ENCODE results near the gene PAK4. TPM values are rescaled to one million over a fixed set of nuclear protein-coding genes. Genes with fewer than 3 reads are reported as not detected.

The PAK4 gene
- total RNA-seq, 1 experiment from 2014 or later: 1.7 TPM

DNA sequence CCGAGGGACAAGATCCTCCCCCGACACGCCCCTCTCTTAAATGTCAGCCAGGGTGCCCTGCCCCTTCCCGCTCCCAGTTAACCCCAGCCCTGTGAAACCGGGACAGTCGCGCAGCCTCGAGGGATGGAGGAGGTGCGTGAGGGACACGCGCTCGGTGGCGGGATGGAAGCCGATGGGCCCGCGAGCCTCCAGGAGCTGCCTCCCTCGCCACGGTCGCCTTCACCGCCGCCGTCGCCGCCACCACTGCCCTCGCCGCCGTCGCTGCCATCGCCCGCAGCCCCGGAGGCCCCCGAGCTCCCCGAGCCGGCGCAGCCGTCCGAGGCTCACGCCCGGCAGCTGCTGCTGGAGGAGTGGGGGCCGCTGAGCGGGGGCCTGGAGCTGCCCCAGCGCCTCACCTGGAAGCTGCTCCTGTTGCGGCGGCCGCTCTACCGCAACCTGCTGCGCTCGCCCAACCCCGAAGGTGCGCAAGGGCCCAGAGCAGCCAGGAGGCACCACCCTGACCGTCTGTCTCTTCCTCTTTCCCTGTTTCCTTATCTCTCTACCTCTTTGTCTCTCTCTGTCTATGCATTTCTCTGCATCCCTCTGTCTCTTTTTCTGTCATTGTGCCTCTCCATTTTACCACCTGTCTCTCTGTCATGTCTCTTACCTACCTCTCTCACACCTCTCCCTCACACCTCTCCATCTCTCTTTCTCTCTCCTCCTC is 71.4 kb downstream of the PAK4 start, which contains the start of gene NCCRP1:
NCCRP1 (plus strand) TSS at position 105 of the 703 bp plus-strand sequence; CDS start at position 124, 19 bp downstream.
- H3K9me2 ChIP-seq (replicated peaks; ENCODE audit: insufficient read depth, low read length): no peaks in the 10 kb centered on the region
- no peaks in the 10 kb centered on the region for H4K20me1 ChIP-seq (ENCODE audit: insufficient read depth, low read depth, low read length)
- H3K4me2 ChIP-seq (ENCODE audit: low read depth, low read length, poor library complexity, severe bottlenecking): no peak within 1 kb of the TSS
- H3K4me1 ChIP-seq (ENCODE audit: low read length): no peaks in the 10 kb centered on the region
- H3K9me3 ChIP-seq (ENCODE audit: low read length): no peaks in the 10 kb centered on the region
- H3K9ac ChIP-seq (ENCODE audit: low read length): no peak within 1 kb of the TSS
- H3K79me2 ChIP-seq (ENCODE audit: low read length): no peaks in the 10 kb centered on the region
- DNase-seq: no peak
- H3K27ac ChIP-seq (ENCODE audit: low read length): no peak within 1 kb of the TSS
- no peaks in the 10 kb centered on the region for H3K36me3 ChIP-seq (ENCODE audit: insufficient read depth, low read length)
- no peaks in the 10 kb centered on the region for H3K27me3 ChIP-seq (ENCODE audit: low read length)
- H2AFZ ChIP-seq (ENCODE audit: low read length): no peak within 1 kb of the TSS
- H3K4me3 ChIP-seq (ENCODE audit: low read length): no peak within 1 kb of the TSS

- no peaks in the 10 kb centered on the region for H3K27me3 ChIP-seq (ENCODE audit: low read length)
Observed at GRCh38 chr19:39197808-39198207, 72.2 kb downstream of the PAK4 start.

DNA sequence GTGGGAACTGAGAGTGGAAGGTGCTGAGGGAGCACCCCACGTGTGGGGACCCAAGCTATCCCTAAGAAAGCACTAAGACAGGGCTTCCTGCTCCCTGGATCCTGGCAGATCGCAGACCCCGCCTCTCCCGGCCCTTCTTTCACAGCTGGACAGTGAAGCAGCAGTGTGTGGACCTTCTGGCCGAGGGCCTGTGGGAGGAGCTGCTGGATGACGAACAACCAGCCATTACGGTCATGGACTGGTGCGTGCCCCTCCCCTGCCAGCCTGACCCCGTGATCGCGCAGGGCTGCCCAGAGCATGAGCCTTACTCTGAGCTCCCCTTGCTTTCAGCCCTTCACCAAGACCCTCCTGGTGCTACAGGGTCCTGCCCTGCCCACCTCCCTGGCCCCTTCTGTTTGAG is 73.4 kb downstream of the PAK4 start:
- H3K4me3 ChIP-seq (ENCODE audit: low read length): no peak overlapping the region
- no peaks in the 10 kb centered on the region for H3K79me2 ChIP-seq (ENCODE audit: low read length)
- no peaks in the 10 kb centered on the region for H3K9me2 ChIP-seq (replicated peaks; ENCODE audit: insufficient read depth, low read length)
- no peak overlapping the region for H3K9ac ChIP-seq (ENCODE audit: low read length)
- H3K4me2 ChIP-seq (ENCODE audit: low read depth, low read length, poor library complexity, severe bottlenecking): no peak overlapping the region
- DNase-seq: no peak
- no peaks in the 10 kb centered on the region for H3K27me3 ChIP-seq (ENCODE audit: low read length)
- no peak overlapping the region for H2AFZ ChIP-seq (ENCODE audit: low read length)
- H3K27ac ChIP-seq (ENCODE audit: low read length): no peak overlapping the region
- no peaks in the 10 kb centered on the region for H4K20me1 ChIP-seq (ENCODE audit: insufficient read depth, low read depth, low read length)
- no peaks in the 10 kb centered on the region for H3K9me3 ChIP-seq (ENCODE audit: low read length)
- H3K36me3 ChIP-seq (ENCODE audit: insufficient read depth, low read length): no peaks in the 10 kb centered on the region
- H3K4me1 ChIP-seq (ENCODE audit: low read length): no peaks in the 10 kb centered on the region

More at GRCh38 chr19:39197808-39198207, 72.2 kb downstream of the PAK4 start:
- H3K4me1 ChIP-seq (ENCODE audit: low read length): no peaks in the 10 kb centered on the region
- H3K9me3 ChIP-seq (ENCODE audit: low read length): no peaks in the 10 kb centered on the region
- no peaks in the 10 kb centered on the region for H4K20me1 ChIP-seq (ENCODE audit: insufficient read depth, low read depth, low read length)
- H3K4me2 ChIP-seq (ENCODE audit: low read depth, low read length, poor library complexity, severe bottlenecking): no peak overlapping the region
- DNase-seq: no peak
- H3K79me2 ChIP-seq (ENCODE audit: low read length): no peaks in the 10 kb centered on the region
- no peak overlapping the region for H3K4me3 ChIP-seq (ENCODE audit: low read length)
- H3K9ac ChIP-seq (ENCODE audit: low read length): no peak overlapping the region
- H3K27ac ChIP-seq (ENCODE audit: low read length): no peak overlapping the region
- no peak overlapping the region for H2AFZ ChIP-seq (ENCODE audit: low read length)
- no peaks in the 10 kb centered on the region for H3K9me2 ChIP-seq (replicated peaks; ENCODE audit: insufficient read depth, low read length)
- no peaks in the 10 kb centered on the region for H3K36me3 ChIP-seq (ENCODE audit: insufficient read depth, low read length)

- Histone ChIP-seq H3K27ac (ENCODE audit: low read length) (no peak overlapping the region), H3K4me1 (ENCODE audit: low read length) (no peaks in the 10 kb centered on the region), H2AFZ (ENCODE audit: low read length) (no peak overlapping the region), H3K79me2 (ENCODE audit: low read length) (no peaks in the 10 kb centered on the region), H3K9me3 (ENCODE audit: low read length) (no peaks in the 10 kb centered on the region), H4K20me1 (ENCODE audit: insufficient read depth, low read depth, low read length) (no peaks in the 10 kb centered on the region), H3K4me3 (ENCODE audit: low read length) (no peak overlapping the region), H3K4me2 (ENCODE audit: low read depth, low read length, poor library complexity, severe bottlenecking) (no peak overlapping the region), H3K9me2 (replicated peaks; ENCODE audit: insufficient read depth, low read length) (no peaks in the 10 kb centered on the region), H3K36me3 (ENCODE audit: insufficient read depth, low read length) (no peaks in the 10 kb centered on the region), H3K9ac (ENCODE audit: low read length) (no peak overlapping the region), H3K27me3 (ENCODE audit: low read length) (no peaks in the 10 kb centered on the region)
- DNase-seq: no peak
Observed at GRCh38 chr19:39200066-39200802, 74.6 kb downstream of the PAK4 start.

DNA sequence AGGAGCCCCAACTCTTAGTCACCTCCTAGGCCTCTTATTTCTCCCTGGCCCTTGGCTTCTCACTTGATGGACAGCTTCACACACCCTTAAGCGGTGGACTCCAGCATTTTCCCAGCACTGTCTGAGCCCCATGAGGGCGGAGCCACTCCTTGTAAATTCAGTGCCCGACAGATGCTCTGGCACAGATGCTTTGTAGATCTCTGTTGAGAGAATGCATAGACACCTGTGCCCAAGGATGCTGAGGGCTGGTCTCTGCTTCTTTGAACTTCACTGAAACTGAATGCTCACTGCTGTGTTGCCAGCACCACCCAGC is 75.2 kb downstream of the PAK4 start:
- Histone ChIP-seq H3K4me1 (ENCODE audit: low read length) (no peaks in the 10 kb centered on the region), H3K4me2 (ENCODE audit: low read depth, low read length, poor library complexity, severe bottlenecking) (no peak overlapping the region), H4K20me1 (ENCODE audit: insufficient read depth, low read depth, low read length) (no peaks in the 10 kb centered on the region), H3K27me3 (ENCODE audit: low read length) (no peaks in the 10 kb centered on the region), H3K79me2 (ENCODE audit: low read length) (no peaks in the 10 kb centered on the region), H3K27ac (ENCODE audit: low read length) (no peak overlapping the region), H3K4me3 (ENCODE audit: low read length) (no peak overlapping the region), H3K36me3 (ENCODE audit: insufficient read depth, low read length) (no peaks in the 10 kb centered on the region), H2AFZ (ENCODE audit: low read length) (no peak overlapping the region), H3K9ac (ENCODE audit: low read length) (no peak overlapping the region), H3K9me3 (ENCODE audit: low read length) (no peaks in the 10 kb centered on the region), H3K9me2 (replicated peaks; ENCODE audit: insufficient read depth, low read length) (no peaks in the 10 kb centered on the region)
- DNase-seq: no peak

- Histone ChIP-seq H3K27me3 (ENCODE audit: low read length) (no peaks in the 10 kb centered on the region), H3K4me2 (ENCODE audit: low read depth, low read length, poor library complexity, severe bottlenecking) (no peak overlapping the region)
Observed at GRCh38 chr19:39202998-39203355, 77.4 kb downstream of the PAK4 start.

GRCh38 chr19:39203372-39204341 is 78.1 kb downstream of the PAK4 start, which contains the start of gene SYCN:
SYCN (minus strand) TSS chr19:39204263; CDS start chr19:39204254, 9 bp downstream.
- Histone ChIP-seq H3K79me2 (ENCODE audit: low read length) (no peaks in the 10 kb centered on the region), H3K36me3 (ENCODE audit: insufficient read depth, low read length) (no peaks in the 10 kb centered on the region), H2AFZ (ENCODE audit: low read length) (no peak within 1 kb of the TSS), H3K4me1 (ENCODE audit: low read length) (no peaks in the 10 kb centered on the region), H3K27me3 (ENCODE audit: low read length) (no peaks in the 10 kb centered on the region), H3K9ac (ENCODE audit: low read length) (no peak within 1 kb of the TSS), H3K4me3 (ENCODE audit: low read length) (no peak within 1 kb of the TSS), H4K20me1 (ENCODE audit: insufficient read depth, low read depth, low read length) (no peaks in the 10 kb centered on the region), H3K27ac (ENCODE audit: low read length) (no peak within 1 kb of the TSS), H3K9me2 (replicated peaks; ENCODE audit: insufficient read depth, low read length) (no peaks in the 10 kb centered on the region), H3K9me3 (ENCODE audit: low read length) (no peaks in the 10 kb centered on the region), H3K4me2 (ENCODE audit: low read depth, low read length, poor library complexity, severe bottlenecking) (no peak within 1 kb of the TSS)
- no peak for DNase-seq

More at GRCh38 chr19:39202998-39203355, 77.4 kb downstream of the PAK4 start:
- H3K36me3 ChIP-seq (ENCODE audit: insufficient read depth, low read length): no peaks in the 10 kb centered on the region
- no peaks in the 10 kb centered on the region for H3K9me2 ChIP-seq (replicated peaks; ENCODE audit: insufficient read depth, low read length)
- no peaks in the 10 kb centered on the region for H3K4me1 ChIP-seq (ENCODE audit: low read length)
- no peak overlapping the region for H3K9ac ChIP-seq (ENCODE audit: low read length)
- DNase-seq: no peak
- no peaks in the 10 kb centered on the region for H3K79me2 ChIP-seq (ENCODE audit: low read length)
- no peak overlapping the region for H2AFZ ChIP-seq (ENCODE audit: low read length)
- H4K20me1 ChIP-seq (ENCODE audit: insufficient read depth, low read depth, low read length): no peaks in the 10 kb centered on the region
- H3K9me3 ChIP-seq (ENCODE audit: low read length): no peaks in the 10 kb centered on the region
- H3K27ac ChIP-seq (ENCODE audit: low read length): no peak overlapping the region
- no peak overlapping the region for H3K4me3 ChIP-seq (ENCODE audit: low read length)

- Histone ChIP-seq H3K9ac (ENCODE audit: low read length) (no peak overlapping the region), H3K4me2 (ENCODE audit: low read depth, low read length, poor library complexity, severe bottlenecking) (no peak overlapping the region), H3K4me3 (ENCODE audit: low read length) (no peak overlapping the region), H3K9me2 (replicated peaks; ENCODE audit: insufficient read depth, low read length) (no peaks in the 10 kb centered on the region), H4K20me1 (ENCODE audit: insufficient read depth, low read depth, low read length) (no peaks in the 10 kb centered on the region), H3K4me1 (ENCODE audit: low read length) (no peaks in the 10 kb centered on the region), H2AFZ (ENCODE audit: low read length) (no peak overlapping the region), H3K27ac (ENCODE audit: low read length) (no peak overlapping the region), H3K36me3 (ENCODE audit: insufficient read depth, low read length) (no peaks in the 10 kb centered on the region), H3K27me3 (ENCODE audit: low read length) (no peaks in the 10 kb centered on the region), H3K79me2 (ENCODE audit: low read length) (no peaks in the 10 kb centered on the region), H3K9me3 (ENCODE audit: low read length) (no peaks in the 10 kb centered on the region)
- no peak for DNase-seq
Observed at GRCh38 chr19:39205449-39205764, 79.8 kb downstream of the PAK4 start.
